Neutrophil (primary cell): ENCODE data around the gene ZNF527.
A peak's percentile ranks its signal among the peaks of the same experiment; 100 is the strongest.
"Not testable (repeated sequence)": the region's sequence is repeated elsewhere in the genome, so short reads cannot be mapped to it uniquely, and the experiment has no call there.

Experiments used
- H3K27ac ChIP-seq: fragments of 200-600 bp; sonication (generic); 2 replicates; pipeline ENCODE4 v1.5.1; 2016; ENCODE audit warnings: mild to moderate bottlenecking, moderate library complexity
- H3K27me3 ChIP-seq: fragments of 200-600 bp; sonication (generic); 2 replicates; pipeline ENCODE4 v1.6.0; 2016; ENCODE audit warnings: mild to moderate bottlenecking
- H3K36me3 ChIP-seq: fragments of 200-600 bp; sonication (generic); 2 replicates; pipeline ENCODE4 v1.5.1; 2017
- H3K4me1 ChIP-seq, 2 experiments: fragments of 200-600 bp in 1 of 2; sonication (generic) in 1 of 2; 1 replicate in 1 of 2; 2 replicates in 1 of 2; pipeline versions ENCODE4 v1.5.1 to v1.6.1; 2013 to 2016; ENCODE audit warnings: low read depth in 1 of 2, low read length in 1 of 2, mild to moderate bottlenecking in 1 of 2, moderate library complexity in 1 of 2; ENCODE audit not compliant: control insufficient read depth in 1 of 2, insufficient read depth in 1 of 2
- H3K4me3 ChIP-seq, 2 experiments: fragments of 200-600 bp in 1 of 2; sonication (generic) in 1 of 2; 1 replicate in 1 of 2; 2 replicates in 1 of 2; pipeline ENCODE4 v1.5.1; 2013 to 2016; ENCODE audit warnings: low read depth in 1 of 2, low read length in 1 of 2, mild to moderate bottlenecking in 1 of 2, moderate library complexity in 1 of 2
- H3K9me3 ChIP-seq: fragments of 200-600 bp; sonication (generic); 2 replicates; pipeline ENCODE4 v1.5.1; 2016
- TF ChIP-seq, protein P1 (sequence below): fragments of 200-600 bp; sonication (generic); IDR thresholded peaks from 2 replicates; pipeline ENCODE4 v1.5.1; 2016; ENCODE audit warnings: antibody characterized with exemption

Gene ZNF527

GRCh38 chr19:37362733-37363132 is 8.2 kb upstream of the ZNF527 start:
- TF ChIP-seq, protein P1, sequence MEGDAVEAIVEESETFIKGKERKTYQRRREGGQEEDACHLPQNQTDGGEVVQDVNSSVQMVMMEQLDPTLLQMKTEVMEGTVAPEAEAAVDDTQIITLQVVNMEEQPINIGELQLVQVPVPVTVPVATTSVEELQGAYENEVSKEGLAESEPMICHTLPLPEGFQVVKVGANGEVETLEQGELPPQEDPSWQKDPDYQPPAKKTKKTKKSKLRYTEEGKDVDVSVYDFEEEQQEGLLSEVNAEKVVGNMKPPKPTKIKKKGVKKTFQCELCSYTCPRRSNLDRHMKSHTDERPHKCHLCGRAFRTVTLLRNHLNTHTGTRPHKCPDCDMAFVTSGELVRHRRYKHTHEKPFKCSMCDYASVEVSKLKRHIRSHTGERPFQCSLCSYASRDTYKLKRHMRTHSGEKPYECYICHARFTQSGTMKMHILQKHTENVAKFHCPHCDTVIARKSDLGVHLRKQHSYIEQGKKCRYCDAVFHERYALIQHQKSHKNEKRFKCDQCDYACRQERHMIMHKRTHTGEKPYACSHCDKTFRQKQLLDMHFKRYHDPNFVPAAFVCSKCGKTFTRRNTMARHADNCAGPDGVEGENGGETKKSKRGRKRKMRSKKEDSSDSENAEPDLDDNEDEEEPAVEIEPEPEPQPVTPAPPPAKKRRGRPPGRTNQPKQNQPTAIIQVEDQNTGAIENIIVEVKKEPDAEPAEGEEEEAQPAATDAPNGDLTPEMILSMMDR: no peak
- no peaks in the 10 kb centered on the region for H3K4me1 ChIP-seq
- H3K36me3 ChIP-seq: peaks cover 10% of the 10 kb centered on the region
- peaks cover 25% of the 10 kb centered on the region for H3K9me3 ChIP-seq
- no peak overlapping the region for H3K27ac ChIP-seq
- H3K27me3 ChIP-seq: no peaks in the 10 kb centered on the region
- H3K4me3 ChIP-seq: no peak overlapping the region

DNA sequence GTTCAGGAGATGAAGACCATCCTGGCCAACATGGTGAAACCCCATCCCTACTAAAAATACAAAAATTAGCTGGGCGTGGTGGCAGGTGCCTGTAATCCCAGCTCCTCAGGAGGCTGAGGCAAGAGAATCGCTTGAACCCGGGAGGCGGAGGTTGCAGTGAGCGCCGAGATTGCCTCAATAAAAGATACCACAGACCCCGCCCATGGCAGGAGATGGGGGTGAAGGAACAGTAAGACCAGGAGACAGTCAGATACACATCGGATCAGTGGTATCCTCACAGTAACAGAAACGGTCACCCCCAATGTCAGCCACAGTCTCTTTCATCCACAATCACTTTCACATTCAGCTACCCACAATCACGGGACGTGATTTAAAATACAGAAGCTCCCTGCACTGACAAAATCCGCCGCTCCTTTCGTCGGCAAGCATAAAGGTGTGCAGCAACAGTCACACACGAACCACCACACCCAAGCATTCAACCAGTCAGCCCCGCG is 466 bp upstream of the ZNF527 start:
- Histone ChIP-seq H3K27ac (peak overlapping the region; percentile 32), H3K4me3 (peak overlapping the region; percentile 68 to 71), H3K4me1 (peaks cover 9 to 15% of the 10 kb centered on the region in 2 experiments)
- not testable (repeated sequence) for H3K27me3 ChIP-seq, H3K36me3 ChIP-seq, H3K9me3 ChIP-seq

DNA sequence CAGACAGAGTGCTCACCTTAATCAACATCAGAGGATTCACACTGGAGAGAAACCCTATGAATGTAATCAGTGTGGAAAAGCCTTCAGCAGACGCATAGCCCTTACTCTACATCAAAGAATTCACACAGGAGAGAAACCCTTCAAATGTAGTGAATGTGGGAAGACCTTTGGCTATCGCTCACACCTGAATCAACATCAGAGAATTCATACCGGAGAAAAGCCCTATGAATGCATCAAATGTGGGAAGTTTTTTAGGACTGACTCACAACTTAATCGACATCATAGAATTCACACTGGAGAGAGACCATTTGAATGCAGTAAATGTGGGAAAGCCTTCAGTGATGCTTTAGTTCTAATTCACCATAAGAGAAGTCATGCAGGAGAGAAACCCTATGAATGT is 18.3 kb downstream of the ZNF527 start:
- Histone ChIP-seq H3K36me3 (no peaks in the 10 kb centered on the region), H3K4me3 (no peak overlapping the region)

DNA sequence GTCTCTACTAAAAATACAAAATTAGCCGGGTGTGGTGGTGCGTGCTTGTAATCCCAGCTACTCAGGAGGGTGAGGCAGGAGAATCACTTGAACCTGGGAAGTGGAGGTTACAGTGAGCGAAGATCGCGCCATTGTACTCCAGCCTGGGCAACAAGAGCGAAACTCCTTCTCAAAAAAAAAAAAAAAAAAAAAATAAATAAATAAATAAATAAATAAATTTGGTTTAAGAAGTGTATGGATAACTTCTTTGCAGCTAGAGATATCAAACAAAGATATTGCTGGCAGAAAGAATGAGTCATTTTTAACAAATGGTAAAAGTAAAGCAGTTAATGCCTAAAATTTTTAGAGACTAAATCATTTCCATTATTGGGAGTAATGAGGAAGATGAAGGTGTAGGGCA is 20.5 kb downstream of the ZNF527 start:
- H3K9me3 ChIP-seq: peaks cover 34% of the 10 kb centered on the region
- not testable (repeated sequence) for H3K4me3 ChIP-seq, H3K27ac ChIP-seq, H3K27me3 ChIP-seq, H3K4me1 ChIP-seq, H3K36me3 ChIP-seq

More for the DNA sequence above, 18.3 kb downstream of the ZNF527 start:
- no peaks in the 10 kb centered on the region for H3K27me3 ChIP-seq
- TF ChIP-seq, protein P1: no peak
- no peak overlapping the region for H3K27ac ChIP-seq
- no peaks in the 10 kb centered on the region for H3K4me1 ChIP-seq
- H3K9me3 ChIP-seq: peaks cover 33% of the 10 kb centered on the region

GRCh38 chr19:37401078-37401477 is 30.2 kb downstream of the ZNF527 start:
- Histone ChIP-seq H3K27ac (no peak overlapping the region), H3K4me1 (no peaks in the 10 kb centered on the region), H3K9me3 (peaks cover 27% of the 10 kb centered on the region), H3K4me3 (no peak overlapping the region), H3K36me3 (no peaks in the 10 kb centered on the region), H3K27me3 (no peaks in the 10 kb centered on the region)
- TF ChIP-seq, protein P1: no peak

- no peak overlapping the region for H3K4me3 ChIP-seq
- no peaks in the 10 kb centered on the region for H3K27me3 ChIP-seq
- H3K36me3 ChIP-seq: no peaks in the 10 kb centered on the region
- no peaks in the 10 kb centered on the region for H3K4me1 ChIP-seq
- H3K9me3 ChIP-seq: peaks cover 30% of the 10 kb centered on the region
- H3K27ac ChIP-seq: no peak overlapping the region
- TF ChIP-seq, protein P1: no peak
These were observed 32.5 kb downstream of the ZNF527 start for GRCh38 chr19:37403403-37403802.

- not testable (repeated sequence) for H3K36me3 ChIP-seq, H3K27me3 ChIP-seq, H3K4me1 ChIP-seq, H3K4me3 ChIP-seq, H3K27ac ChIP-seq
- peaks cover 35% of the 10 kb centered on the region for H3K9me3 ChIP-seq
These were observed 35.4 kb downstream of the ZNF527 start for GRCh38 chr19:37406140-37406846.
